Epidermal melanocyte (primary cell): Measurements from ENCODE around the gene SH2D2A.
A peak's percentile ranks its signal among the peaks of the same experiment; 100 is the strongest.

Source experiments
- DNase-seq: peaks from one replicate; pipeline ENCODE4 v3.0.0; 2011; ENCODE audit warnings: low spot score; ENCODE audit not compliant: insufficient read length

Gene SH2D2A

GRCh38 chr1:156823210-156823790 lies 6.7 kb upstream of the SH2D2A start:
- no peak for DNase-seq

GRCh38 chr1:156822680-156823079 lies 6.0 kb upstream of the SH2D2A start:
- DNase-seq, result no peak

- DNase-seq, result no peak
Measured at GRCh38 chr1:156821801-156822200, 5.2 kb upstream of the SH2D2A start.

GRCh38 chr1:156815961-156816422 lies 656 bp downstream of the SH2D2A start:
- no peak for DNase-seq

GRCh38 chr1:156815307-156815826 lies 1.3 kb downstream of the SH2D2A start:
- DNase-seq, result no peak

- no peak for DNase-seq
Measured at GRCh38 chr1:156814571-156815260, 1.9 kb downstream of the SH2D2A start.

- DNase-seq, result peak; percentile 64
Measured at GRCh38 chr1:156813750-156814570, 2.7 kb downstream of the SH2D2A start.

- DNase-seq, result no peak
Measured at GRCh38 chr1:156813298-156813697, 3.4 kb downstream of the SH2D2A start.

- no peak for DNase-seq
Measured at GRCh38 chr1:156812293-156812990, 4.2 kb downstream of the SH2D2A start.

GRCh38 chr1:156811168-156811567 lies 5.5 kb downstream of the SH2D2A start:
- no peak for DNase-seq

- DNase-seq, result no peak
Measured at GRCh38 chr1:156809711-156810366, 6.8 kb downstream of the SH2D2A start.

GRCh38 chr1:156809281-156809680 lies 7.4 kb downstream of the SH2D2A start:
- DNase-seq, result no peak

GRCh38 chr1:156808186-156809030 lies 8.2 kb downstream of the SH2D2A start:
- no peak for DNase-seq

- DNase-seq, result no peak
Measured at GRCh38 chr1:156807627-156808026, 9.0 kb downstream of the SH2D2A start.

GRCh38 chr1:156806512-156807440 lies 9.9 kb downstream of the SH2D2A start:
- DNase-seq, result no peak

- DNase-seq, result no peak
Measured at GRCh38 chr1:156805766-156806511, 10.7 kb downstream of the SH2D2A start.

- no peak for DNase-seq
Measured at GRCh38 chr1:156804572-156805243, 11.9 kb downstream of the SH2D2A start.

- no peak for DNase-seq
Measured at GRCh38 chr1:156804026-156804425, 12.6 kb downstream of the SH2D2A start.
